WTC11 (cell line): ENCODE measurements around the gene TRAPPC3. TPM values are rescaled to one million over a fixed set of nuclear protein-coding genes. Genes with fewer than 3 reads are reported as not detected.
A peak's percentile ranks its signal among the peaks of the same experiment; 100 is the strongest.

Source experiments
- ATAC-seq: fragments of 200-7000 bp; cut with Tn5 transposase; 2 replicates; pipeline ENCODE4 v1.10.0; 2021; ENCODE audit warnings: mild to moderate bottlenecking, moderate library complexity
- CTCF ChIA-PET: fragments of 300-600 bp; sonication (Branson Sonifier 250); formaldehyde crosslinking; loops from one replicate; lab custom pipeline; 2021; ENCODE audit warnings: antibody characterized with exemption; lab: Charles Lee
- POLR2A ChIA-PET: fragments of 350-600 bp; sonication (Branson Sonifier 250); formaldehyde crosslinking; loops from one replicate; lab custom pipeline; 2021; ENCODE audit warnings: antibody characterized with exemption; lab: Charles Lee
- DNase-seq: peaks from one replicate; pipeline ENCODE4 v3.0.0; 2021; ENCODE audit warnings: low spot score
- H3K27ac Mint-ChIP-seq: 2 replicates; pipeline ENCODE4 v1.8.0; 2021; ENCODE audit warnings: mixed read lengths
- H3K27me3 Mint-ChIP-seq: 2 replicates; pipeline ENCODE4 v1.8.0; 2021; ENCODE audit warnings: low read depth, mild to moderate bottlenecking, moderate library complexity, mixed read lengths
- H3K36me3 Mint-ChIP-seq: 2 replicates; pipeline ENCODE4 v1.8.0; 2021; ENCODE audit warnings: mixed read lengths
- H3K4me1 Mint-ChIP-seq: 2 replicates; pipeline ENCODE4 v1.8.0; 2022; ENCODE audit warnings: mixed read lengths
- H3K4me3 Mint-ChIP-seq: 2 replicates; pipeline ENCODE4 v1.8.0; 2021; ENCODE audit warnings: mild to moderate bottlenecking, moderate library complexity, mixed read lengths
- H3K9me3 Mint-ChIP-seq: 2 replicates; pipeline ENCODE4 v1.8.0; 2021; ENCODE audit warnings: mixed read lengths
- CREM ChIP-seq: sonication (generic); formaldehyde crosslinking; IDR thresholded peaks from 2 replicates; pipeline ENCODE4 v1.8.1; 2022; ENCODE audit warnings: mild to moderate bottlenecking, missing genetic modification reagents, moderate library complexity
- ESRRA ChIP-seq: sonication (generic); formaldehyde crosslinking; IDR thresholded peaks from 2 replicates; pipeline ENCODE4 v1.8.1; 2022; ENCODE audit warnings: mild to moderate bottlenecking, missing genetic modification reagents, borderline replicate concordance
- ETV6 ChIP-seq: sonication (generic); formaldehyde crosslinking; IDR thresholded peaks from 2 replicates; pipeline ENCODE4 v1.8.1; 2022; ENCODE audit warnings: mild to moderate bottlenecking, missing genetic modification reagents
- TCF7 ChIP-seq: sonication (generic); formaldehyde crosslinking; IDR thresholded peaks from 2 replicates; pipeline ENCODE4 v1.8.0; 2022; ENCODE audit warnings: mild to moderate bottlenecking, low read depth, missing genetic modification reagents, moderate library complexity
- TP53 ChIP-seq: sonication (generic); formaldehyde crosslinking; IDR thresholded peaks from 2 replicates; pipeline ENCODE4 v1.8.1; 2023; ENCODE audit warnings: mild to moderate bottlenecking, missing genetic modification reagents
- ZBTB21 ChIP-seq: sonication (generic); formaldehyde crosslinking; IDR thresholded peaks from 2 replicates; pipeline ENCODE4 v1.8.1; 2023; ENCODE audit warnings: mild to moderate bottlenecking, missing genetic modification reagents, borderline replicate concordance
- ZNF138 ChIP-seq: sonication (generic); formaldehyde crosslinking; conservative IDR thresholded peaks from 2 replicates; pipeline ENCODE4 v1.8.1; 2022; ENCODE audit warnings: mild to moderate bottlenecking, moderate library complexity, missing genetic modification reagents
- ZNF232 ChIP-seq: sonication (generic); formaldehyde crosslinking; IDR thresholded peaks from 2 replicates; pipeline ENCODE4 v1.8.0; 2022; ENCODE audit warnings: mild to moderate bottlenecking, missing genetic modification reagents
- ZNF416 ChIP-seq: fragments of 250-450 bp; sonication (Bioruptor Pico); IDR thresholded peaks from 2 replicates; pipeline ENCODE4 v1.9.0; 2021; ENCODE audit warnings: mild to moderate bottlenecking, inconsistent platforms
- total RNA-seq: library from RNA; stranded (reverse); gene quantifications from 3 replicates; pipeline ENCODE4 v1.2.3, GENCODE V29; 2021
- TF ChIP-seq, protein P1 (sequence below): sonication (generic); formaldehyde crosslinking; IDR thresholded peaks from 2 replicates; pipeline ENCODE4 v1.8.1; 2023; ENCODE audit warnings: mild to moderate bottlenecking, missing genetic modification reagents, borderline replicate concordance
- TF ChIP-seq, protein P2 (sequence below): fragments of 200-600 bp; IDR thresholded peaks from 2 replicates; pipeline ENCODE4 v1.8.0; 2022; ENCODE audit warnings: antibody characterized with exemption
- TF ChIP-seq, protein P3 (sequence below): sonication (generic); formaldehyde crosslinking; IDR thresholded peaks from 2 replicates; pipeline ENCODE4 v1.8.1; 2023; ENCODE audit warnings: mild to moderate bottlenecking, missing genetic modification reagents
- TF ChIP-seq, protein P4 (sequence below): sonication (generic); formaldehyde crosslinking; IDR thresholded peaks from 2 replicates; pipeline ENCODE4 v1.8.0; 2022; ENCODE audit warnings: mild to moderate bottlenecking, missing genetic modification reagents
- TF ChIP-seq, protein P5 (sequence below): sonication (generic); formaldehyde crosslinking; IDR thresholded peaks from 2 replicates; pipeline ENCODE4 v1.8.0; 2022; ENCODE audit warnings: mild to moderate bottlenecking, missing genetic modification reagents
- TF ChIP-seq, protein P6 (sequence below): fragments of 250-450 bp; sonication (Bioruptor Pico); conservative IDR thresholded peaks from 2 replicates; pipeline ENCODE4 v1.9.0; 2021; ENCODE audit warnings: mild to moderate bottlenecking
- TF ChIP-seq, protein P7 (sequence below): sonication (generic); formaldehyde crosslinking; IDR thresholded peaks from 2 replicates; pipeline ENCODE4 v1.8.1; 2022; ENCODE audit warnings: low read depth, mild to moderate bottlenecking, moderate library complexity, missing genetic modification reagents, borderline replicate concordance
- TF ChIP-seq, protein P8 (sequence below): fragments of 250-450 bp; sonication (Bioruptor Pico); IDR thresholded peaks from 2 replicates; pipeline ENCODE4 v2.1.2; 2022; ENCODE audit warnings: mild to moderate bottlenecking, moderate library complexity

TRAPPC3 gene
- total RNA-seq, 1 experiment from 2014 or later: 48.9 TPM

DNA sequence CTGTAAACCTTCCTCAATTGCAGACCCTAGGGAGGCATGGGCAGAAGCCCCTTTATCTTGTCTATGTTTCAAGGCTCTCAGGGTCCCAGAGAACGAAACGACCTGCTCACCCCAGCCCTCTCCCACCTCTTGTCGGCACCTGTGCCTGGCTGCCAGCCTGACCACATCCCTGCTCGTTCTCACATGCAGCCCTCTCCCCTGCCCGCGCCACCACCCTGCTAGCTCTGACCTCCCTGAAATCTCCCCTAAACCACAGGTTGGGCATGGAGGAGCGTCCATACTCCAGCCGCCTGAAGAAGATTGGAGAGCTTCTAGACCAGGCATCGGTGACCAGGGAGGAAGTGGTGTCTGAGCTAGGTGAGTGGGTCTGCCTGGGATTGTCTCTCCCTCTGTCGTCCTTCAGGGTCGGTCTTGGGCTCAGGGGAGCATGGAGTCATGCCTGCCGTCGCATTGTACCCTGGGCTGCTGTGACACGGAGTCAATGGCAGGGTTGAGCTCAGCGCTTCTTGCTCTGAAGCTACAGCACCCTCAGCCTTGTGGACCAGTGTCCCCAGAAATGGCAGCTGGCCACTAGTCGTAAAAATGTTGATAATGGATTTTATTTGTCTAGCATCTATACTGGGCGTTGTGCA lies 57.0 kb downstream of the TRAPPC3 start:
- H3K4me1 Mint-ChIP-seq: peaks cover 19% of the 10 kb centered on the region
- POLR2A ChIA-PET: no interaction called here
- no peaks in the 10 kb centered on the region for H3K9me3 Mint-ChIP-seq
- peaks cover 26% of the 10 kb centered on the region for H3K36me3 Mint-ChIP-seq
- ATAC-seq: no peak
- CTCF ChIA-PET: no interaction called here
- DNase-seq: peak; percentile 5
- H3K27me3 Mint-ChIP-seq: no peaks in the 10 kb centered on the region
- no peak overlapping the region for H3K4me3 Mint-ChIP-seq
- no peak overlapping the region for H3K27ac Mint-ChIP-seq
- no peak for TF ChIP-seq ZNF232
- TF ChIP-seq ZBTB21 (CRISPR knock-in tag): no peak
- TF ChIP-seq, protein P1, sequence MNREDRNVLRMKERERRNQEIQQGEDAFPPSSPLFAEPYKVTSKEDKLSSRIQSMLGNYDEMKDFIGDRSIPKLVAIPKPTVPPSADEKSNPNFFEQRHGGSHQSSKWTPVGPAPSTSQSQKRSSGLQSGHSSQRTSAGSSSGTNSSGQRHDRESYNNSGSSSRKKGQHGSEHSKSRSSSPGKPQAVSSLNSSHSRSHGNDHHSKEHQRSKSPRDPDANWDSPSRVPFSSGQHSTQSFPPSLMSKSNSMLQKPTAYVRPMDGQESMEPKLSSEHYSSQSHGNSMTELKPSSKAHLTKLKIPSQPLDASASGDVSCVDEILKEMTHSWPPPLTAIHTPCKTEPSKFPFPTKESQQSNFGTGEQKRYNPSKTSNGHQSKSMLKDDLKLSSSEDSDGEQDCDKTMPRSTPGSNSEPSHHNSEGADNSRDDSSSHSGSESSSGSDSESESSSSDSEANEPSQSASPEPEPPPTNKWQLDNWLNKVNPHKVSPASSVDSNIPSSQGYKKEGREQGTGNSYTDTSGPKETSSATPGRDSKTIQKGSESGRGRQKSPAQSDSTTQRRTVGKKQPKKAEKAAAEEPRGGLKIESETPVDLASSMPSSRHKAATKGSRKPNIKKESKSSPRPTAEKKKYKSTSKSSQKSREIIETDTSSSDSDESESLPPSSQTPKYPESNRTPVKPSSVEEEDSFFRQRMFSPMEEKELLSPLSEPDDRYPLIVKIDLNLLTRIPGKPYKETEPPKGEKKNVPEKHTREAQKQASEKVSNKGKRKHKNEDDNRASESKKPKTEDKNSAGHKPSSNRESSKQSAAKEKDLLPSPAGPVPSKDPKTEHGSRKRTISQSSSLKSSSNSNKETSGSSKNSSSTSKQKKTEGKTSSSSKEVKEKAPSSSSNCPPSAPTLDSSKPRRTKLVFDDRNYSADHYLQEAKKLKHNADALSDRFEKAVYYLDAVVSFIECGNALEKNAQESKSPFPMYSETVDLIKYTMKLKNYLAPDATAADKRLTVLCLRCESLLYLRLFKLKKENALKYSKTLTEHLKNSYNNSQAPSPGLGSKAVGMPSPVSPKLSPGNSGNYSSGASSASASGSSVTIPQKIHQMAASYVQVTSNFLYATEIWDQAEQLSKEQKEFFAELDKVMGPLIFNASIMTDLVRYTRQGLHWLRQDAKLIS (CRISPR knock-in tag): no peak
- no peak for TF ChIP-seq ESRRA (CRISPR knock-in tag)
- TF ChIP-seq, protein P2, sequence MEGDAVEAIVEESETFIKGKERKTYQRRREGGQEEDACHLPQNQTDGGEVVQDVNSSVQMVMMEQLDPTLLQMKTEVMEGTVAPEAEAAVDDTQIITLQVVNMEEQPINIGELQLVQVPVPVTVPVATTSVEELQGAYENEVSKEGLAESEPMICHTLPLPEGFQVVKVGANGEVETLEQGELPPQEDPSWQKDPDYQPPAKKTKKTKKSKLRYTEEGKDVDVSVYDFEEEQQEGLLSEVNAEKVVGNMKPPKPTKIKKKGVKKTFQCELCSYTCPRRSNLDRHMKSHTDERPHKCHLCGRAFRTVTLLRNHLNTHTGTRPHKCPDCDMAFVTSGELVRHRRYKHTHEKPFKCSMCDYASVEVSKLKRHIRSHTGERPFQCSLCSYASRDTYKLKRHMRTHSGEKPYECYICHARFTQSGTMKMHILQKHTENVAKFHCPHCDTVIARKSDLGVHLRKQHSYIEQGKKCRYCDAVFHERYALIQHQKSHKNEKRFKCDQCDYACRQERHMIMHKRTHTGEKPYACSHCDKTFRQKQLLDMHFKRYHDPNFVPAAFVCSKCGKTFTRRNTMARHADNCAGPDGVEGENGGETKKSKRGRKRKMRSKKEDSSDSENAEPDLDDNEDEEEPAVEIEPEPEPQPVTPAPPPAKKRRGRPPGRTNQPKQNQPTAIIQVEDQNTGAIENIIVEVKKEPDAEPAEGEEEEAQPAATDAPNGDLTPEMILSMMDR: no peak
- TF ChIP-seq ETV6 (CRISPR knock-in tag): no peak
- TF ChIP-seq TP53 (CRISPR knock-in tag): no peak
- TF ChIP-seq, protein P3, sequence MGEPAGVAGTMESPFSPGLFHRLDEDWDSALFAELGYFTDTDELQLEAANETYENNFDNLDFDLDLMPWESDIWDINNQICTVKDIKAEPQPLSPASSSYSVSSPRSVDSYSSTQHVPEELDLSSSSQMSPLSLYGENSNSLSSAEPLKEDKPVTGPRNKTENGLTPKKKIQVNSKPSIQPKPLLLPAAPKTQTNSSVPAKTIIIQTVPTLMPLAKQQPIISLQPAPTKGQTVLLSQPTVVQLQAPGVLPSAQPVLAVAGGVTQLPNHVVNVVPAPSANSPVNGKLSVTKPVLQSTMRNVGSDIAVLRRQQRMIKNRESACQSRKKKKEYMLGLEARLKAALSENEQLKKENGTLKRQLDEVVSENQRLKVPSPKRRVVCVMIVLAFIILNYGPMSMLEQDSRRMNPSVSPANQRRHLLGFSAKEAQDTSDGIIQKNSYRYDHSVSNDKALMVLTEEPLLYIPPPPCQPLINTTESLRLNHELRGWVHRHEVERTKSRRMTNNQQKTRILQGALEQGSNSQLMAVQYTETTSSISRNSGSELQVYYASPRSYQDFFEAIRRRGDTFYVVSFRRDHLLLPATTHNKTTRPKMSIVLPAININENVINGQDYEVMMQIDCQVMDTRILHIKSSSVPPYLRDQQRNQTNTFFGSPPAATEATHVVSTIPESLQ: no peak
- no peak for TF ChIP-seq ZNF416 (CRISPR knock-in tag)
- TF ChIP-seq, protein P4, sequence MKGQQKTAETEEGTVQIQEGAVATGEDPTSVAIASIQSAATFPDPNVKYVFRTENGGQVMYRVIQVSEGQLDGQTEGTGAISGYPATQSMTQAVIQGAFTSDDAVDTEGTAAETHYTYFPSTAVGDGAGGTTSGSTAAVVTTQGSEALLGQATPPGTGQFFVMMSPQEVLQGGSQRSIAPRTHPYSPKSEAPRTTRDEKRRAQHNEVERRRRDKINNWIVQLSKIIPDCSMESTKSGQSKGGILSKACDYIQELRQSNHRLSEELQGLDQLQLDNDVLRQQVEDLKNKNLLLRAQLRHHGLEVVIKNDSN (CRISPR knock-in tag): no peak
- TF ChIP-seq TCF7 (CRISPR knock-in tag): no peak
- no peak for TF ChIP-seq ZNF138 (CRISPR knock-in tag)
- TF ChIP-seq, protein P5, sequence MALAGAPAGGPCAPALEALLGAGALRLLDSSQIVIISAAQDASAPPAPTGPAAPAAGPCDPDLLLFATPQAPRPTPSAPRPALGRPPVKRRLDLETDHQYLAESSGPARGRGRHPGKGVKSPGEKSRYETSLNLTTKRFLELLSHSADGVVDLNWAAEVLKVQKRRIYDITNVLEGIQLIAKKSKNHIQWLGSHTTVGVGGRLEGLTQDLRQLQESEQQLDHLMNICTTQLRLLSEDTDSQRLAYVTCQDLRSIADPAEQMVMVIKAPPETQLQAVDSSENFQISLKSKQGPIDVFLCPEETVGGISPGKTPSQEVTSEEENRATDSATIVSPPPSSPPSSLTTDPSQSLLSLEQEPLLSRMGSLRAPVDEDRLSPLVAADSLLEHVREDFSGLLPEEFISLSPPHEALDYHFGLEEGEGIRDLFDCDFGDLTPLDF (CRISPR knock-in tag): no peak
- TF ChIP-seq CREM (CRISPR knock-in tag): no peak
- TF ChIP-seq, protein P6, sequence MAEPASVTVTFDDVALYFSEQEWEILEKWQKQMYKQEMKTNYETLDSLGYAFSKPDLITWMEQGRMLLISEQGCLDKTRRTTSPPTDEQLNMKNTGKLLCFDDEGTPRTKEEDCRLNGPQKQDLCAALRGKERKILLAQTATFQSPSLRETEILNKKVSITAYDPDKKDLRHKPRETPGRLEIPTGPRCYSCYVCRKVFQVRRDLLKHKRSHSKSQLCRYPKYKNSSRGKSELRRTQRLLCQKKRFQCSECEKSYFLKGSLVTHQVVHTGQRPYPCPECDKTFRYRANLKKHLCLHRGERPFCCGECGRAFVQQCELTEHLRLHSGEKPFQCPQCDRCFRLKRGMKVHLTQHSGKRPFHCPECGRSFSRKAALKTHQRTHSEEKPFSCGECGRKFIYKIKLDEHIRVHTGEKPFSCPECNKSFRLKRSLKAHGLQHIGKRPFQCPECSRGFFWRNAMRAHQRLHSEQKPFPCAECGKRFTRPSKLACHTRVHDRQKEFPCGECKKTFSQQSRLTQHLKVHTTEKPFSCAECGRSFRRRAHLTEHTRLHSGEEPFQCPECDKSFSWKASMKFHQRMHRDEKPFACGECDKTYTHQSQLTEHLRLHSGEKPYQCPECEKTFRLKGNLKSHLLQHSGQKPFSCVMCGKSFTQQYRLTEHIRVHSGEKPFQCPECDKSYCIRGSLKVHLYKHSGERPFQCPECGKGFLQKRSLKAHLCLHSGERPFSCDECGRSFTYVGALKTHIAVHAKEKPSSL: no peak
- TF ChIP-seq, protein P7, sequence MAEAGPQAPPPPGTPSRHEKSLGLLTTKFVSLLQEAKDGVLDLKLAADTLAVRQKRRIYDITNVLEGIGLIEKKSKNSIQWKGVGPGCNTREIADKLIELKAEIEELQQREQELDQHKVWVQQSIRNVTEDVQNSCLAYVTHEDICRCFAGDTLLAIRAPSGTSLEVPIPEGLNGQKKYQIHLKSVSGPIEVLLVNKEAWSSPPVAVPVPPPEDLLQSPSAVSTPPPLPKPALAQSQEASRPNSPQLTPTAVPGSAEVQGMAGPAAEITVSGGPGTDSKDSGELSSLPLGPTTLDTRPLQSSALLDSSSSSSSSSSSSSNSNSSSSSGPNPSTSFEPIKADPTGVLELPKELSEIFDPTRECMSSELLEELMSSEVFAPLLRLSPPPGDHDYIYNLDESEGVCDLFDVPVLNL (CRISPR knock-in tag): no peak
- TF ChIP-seq, protein P8, sequence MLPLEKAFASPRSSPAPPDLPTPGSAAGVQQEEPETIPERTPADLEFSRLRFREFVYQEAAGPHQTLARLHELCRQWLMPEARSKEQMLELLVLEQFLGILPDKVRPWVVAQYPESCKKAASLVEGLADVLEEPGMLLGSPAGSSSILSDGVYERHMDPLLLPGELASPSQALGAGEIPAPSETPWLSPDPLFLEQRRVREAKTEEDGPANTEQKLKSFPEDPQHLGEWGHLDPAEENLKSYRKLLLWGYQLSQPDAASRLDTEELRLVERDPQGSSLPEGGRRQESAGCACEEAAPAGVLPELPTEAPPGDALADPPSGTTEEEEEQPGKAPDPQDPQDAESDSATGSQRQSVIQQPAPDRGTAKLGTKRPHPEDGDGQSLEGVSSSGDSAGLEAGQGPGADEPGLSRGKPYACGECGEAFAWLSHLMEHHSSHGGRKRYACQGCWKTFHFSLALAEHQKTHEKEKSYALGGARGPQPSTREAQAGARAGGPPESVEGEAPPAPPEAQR (CRISPR knock-in tag): no peak
- TF ChIP-seq, all 79 proteins: peak for 0
